Stimulated activated CD8-positive, alpha-beta memory T cell treated with anti-CD3 and anti-CD28 coated beads, Interleukin-15, amount 100 ng/mL, for 4 hours (primary cell): ENCODE results near the gene POU2F3.
A peak's percentile ranks its signal among the peaks of the same experiment; 100 is the strongest.

Source experiments
- DNase-seq, 2 donors: peaks; one replicate each; pipeline ENCODE4 v3.0.0-alpha.2; 2020; ENCODE audit warnings: low read depth in 2 of 2

POU2F3 gene

DNA sequence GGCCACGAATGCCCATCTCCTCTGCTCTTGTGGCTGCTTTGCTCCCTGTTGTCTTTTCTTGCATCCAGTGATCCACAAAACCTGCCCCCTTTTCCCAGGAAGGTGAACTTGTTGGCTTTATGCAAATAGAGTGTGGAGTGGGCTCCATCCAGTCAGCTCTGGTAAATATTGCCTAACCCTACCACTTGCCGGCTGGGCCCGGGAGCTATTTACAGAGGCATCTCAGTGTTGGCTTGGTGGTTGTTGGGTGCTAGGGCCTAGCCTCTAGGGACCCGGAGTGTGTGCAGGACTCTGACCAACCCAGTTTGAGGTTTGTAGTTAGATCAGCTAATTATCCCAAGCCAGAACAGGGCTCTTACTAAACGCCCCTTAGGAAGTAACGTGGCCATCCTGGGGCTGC is 44.3 kb downstream of the POU2F3 start:
- no peak for DNase-seq

DNA sequence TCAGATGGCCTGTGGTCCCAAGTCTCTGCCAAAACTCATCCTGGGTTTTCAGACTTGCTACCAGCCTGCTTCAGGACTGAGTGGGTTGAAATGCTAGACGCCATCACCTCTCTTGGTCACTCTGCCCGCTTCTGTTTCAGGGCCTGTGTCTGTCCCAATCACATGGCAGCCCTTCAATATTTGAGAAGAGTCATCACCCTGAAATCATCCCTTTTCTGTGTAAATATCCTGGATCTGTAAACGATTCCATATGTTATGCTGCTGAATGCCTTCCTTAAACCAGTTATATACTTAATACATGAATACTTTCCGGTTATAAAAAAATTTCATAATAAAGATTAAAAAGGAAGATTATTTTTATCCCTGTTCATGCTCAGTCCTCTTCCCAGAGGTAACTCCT is 45.3 kb downstream of the POU2F3 start:
- DNase-seq = no peak

DNA sequence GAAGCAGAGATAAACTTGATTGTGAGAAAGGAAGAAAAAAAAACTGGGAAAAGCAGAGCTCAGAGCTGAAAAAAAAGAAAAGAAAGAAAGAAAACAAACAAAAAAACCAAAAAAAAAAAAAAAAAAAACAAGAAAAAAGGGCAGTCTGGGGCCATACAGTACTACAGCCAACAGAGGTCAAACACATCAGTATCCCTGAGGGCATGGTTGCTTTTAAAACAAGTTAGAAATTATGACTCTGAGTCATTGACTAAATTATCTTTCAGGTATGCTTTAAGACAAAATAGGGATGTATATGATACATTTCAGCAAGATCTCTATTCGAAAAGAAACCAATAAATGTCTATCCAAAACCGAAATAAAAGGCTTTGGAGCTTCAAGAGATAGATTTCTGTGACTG is 48.1 kb downstream of the POU2F3 start:
- no peak for DNase-seq

DNA sequence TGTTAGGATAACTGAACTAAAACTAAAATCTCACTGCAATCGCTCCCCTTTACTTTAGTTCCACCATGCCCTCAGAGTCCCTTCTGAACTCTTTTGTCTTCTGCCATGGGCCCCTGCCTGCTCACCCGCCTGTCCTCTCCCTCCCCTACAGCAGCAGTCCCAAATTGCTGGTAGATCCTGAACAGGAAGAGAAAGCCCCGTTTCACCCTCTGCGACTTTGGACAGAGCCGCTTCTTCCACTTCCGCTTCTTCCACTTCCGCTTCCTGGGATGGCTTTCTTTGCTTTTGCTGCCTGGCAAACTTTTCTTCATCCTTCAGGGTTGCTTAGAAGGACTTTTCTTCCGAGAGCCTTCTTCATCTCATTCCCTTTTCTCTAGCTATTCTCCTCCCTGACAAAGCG is 49.5 kb downstream of the POU2F3 start:
- DNase-seq = no peak

DNA sequence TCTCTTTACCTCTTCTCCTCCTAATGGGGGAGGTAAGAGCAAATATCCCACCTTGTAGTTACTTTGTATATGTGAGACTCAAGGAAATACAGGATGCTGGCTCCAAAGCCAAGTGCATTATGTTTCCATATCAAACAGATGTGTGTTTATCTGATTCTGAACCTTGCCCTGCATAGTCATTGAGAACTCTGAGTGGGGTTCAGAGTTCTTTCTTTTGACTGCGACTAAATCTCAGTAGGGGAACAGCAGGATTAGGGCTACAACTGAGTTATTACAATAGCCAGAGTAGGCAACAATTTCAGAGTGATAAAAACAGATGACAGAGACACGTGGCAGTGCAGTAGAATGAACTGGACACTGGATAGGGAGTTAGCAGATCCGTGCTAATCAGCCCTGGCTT is 51.0 kb downstream of the POU2F3 start:
- no peak for DNase-seq

DNA sequence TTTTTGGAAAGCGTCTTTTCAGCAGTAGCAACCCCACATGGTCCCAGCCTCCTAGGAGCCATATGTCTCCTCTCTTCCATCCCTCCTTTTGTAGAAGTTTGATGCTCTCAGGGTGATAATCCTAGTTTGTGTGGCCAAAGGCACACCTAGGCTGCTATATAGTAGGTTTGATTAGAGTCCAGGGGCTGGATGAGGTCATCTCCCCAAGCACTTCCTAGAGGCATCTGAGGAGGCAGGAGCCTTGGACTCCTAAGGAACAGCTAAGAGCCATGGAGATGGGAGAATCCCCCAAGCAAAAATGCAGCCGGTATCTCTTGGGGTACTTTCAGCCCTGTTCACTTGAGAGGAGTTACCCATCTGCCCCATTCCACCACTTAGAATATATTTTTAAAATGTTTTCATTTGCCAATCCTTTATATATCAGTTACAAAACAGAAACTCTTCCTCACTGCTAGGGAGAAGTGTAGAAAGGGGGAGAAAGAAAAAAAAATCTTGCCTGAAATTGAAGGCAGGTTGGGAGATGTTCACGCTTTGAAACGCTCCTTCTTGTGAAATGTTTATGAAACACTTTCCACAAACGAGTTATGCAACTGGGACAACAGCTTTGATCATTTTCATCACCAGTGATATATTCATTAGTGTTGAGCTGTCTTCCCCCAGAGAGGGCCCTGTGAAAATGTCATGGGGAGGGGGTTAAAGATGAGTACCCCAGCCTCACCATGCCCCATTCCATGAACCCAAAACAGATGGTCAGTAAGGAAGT is 53.3 kb downstream of the POU2F3 start:
- no peak for DNase-seq

DNA sequence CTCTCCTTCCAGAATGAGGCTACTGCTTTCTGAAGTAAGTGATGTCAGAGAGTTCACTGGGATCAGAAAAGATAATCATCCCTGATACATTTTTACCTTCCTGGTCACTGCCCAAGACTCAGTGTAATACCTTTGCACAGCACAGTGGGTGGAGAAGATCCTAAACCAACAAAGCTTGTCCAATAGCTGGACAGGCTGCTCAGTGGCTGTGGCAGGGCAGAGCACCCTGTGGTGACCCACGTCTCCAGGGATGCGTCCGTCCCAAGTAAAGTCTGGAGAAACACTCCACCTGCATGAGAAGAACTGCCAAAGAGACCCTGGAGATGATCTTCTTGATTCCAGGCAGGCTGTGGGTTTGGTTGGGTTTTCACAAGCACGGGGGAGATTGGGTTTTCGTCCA is 54.2 kb downstream of the POU2F3 start:
- DNase-seq = no peak

DNA sequence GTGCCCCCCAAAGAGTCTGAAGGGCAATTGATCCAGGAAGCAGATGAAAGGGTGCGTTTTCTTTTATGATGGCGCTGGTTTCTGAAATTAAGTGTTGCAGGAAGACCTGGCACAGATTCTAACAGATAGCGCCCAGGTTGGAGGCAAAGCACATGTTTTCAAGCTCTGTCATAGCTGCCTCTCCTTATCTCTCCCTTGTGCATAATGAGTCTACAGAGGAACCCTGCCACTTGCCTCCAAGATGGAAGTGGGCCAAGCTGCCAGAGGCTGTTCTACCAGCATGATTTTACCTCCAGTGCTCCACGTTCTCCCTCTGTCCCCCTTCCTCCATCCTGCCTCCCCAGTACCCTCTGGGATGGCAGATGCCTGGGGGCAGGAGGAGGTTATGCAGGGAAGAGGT is 55.2 kb downstream of the POU2F3 start:
- DNase-seq = no peak

DNA sequence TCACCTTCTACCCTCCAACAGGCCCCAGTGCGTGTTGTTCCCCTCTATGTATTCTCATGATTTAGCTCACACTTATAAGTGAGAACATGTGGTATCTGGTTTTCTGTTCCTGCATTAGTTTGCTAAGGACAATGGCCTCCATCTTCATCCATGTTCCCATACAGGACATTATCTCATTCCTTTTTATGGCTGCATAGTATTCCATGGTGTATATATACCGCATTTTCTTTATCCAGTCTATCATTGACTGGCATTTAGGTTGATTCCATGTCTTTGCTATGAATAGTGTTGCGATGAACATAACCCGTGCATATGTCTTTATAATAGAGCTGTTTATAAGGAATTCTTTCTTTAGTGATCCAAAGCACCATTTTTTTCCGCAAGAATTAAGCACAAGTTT is 56.6 kb downstream of the POU2F3 start:
- DNase-seq = no peak

DNA sequence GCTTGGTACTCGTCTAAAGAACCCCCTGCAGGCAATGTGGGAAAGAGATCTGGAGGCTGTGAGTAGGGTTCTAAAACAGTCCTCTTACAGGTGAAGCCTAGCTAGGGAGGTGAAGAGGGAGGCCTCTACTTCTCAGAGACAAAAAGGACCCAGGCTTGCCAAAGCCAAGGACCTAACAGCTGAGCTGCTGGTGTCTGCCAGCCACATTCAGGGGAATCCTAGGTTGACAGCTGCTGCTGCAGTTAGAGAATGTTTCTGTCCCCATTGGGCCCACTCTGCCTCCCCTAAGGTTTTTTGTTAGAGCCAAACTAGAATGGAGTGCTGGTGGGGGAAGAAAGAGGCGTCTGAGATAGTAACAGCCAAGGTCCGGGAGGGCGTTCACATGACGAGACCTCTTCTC is 58.5 kb downstream of the POU2F3 start:
- DNase-seq = no peak

DNA sequence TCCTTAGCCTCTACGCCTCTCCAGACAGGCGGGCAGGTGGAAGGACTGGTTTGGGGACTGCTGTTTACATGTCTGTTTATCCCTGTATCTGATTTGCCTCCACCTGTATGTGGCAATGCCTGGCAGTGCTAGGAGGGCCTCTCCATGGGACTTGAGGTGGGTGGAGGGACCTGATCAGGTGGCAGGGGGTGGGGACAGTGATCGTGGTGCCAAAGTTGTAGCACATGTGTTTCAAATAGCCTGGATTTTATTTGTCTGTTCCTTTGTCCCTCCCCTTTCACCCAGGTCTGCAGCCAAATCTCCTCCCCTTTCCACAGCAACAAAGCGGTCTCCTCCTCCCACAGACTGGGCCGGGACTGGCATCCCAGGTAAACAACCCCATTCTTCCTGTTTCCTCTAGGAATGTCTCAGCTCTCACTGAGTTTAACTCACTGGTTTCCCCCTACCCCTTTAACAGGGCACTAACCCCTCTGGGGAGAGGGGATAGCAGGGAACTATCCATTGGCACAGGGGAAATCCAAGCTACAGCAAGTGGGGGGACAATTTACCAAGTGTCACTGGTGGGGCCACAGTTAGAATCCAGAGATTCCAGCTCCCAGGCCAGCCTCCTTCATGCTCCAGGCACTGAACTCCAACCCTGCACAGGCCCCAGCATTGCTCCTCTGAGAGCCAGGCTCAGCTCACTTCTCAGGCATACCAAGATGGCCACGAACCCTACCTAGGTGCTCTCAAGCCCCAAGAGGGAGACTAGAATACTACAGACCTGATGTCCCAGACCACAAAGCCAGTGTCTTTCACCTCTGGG is 62.3 kb downstream of the POU2F3 start:
- DNase-seq = no peak

DNA sequence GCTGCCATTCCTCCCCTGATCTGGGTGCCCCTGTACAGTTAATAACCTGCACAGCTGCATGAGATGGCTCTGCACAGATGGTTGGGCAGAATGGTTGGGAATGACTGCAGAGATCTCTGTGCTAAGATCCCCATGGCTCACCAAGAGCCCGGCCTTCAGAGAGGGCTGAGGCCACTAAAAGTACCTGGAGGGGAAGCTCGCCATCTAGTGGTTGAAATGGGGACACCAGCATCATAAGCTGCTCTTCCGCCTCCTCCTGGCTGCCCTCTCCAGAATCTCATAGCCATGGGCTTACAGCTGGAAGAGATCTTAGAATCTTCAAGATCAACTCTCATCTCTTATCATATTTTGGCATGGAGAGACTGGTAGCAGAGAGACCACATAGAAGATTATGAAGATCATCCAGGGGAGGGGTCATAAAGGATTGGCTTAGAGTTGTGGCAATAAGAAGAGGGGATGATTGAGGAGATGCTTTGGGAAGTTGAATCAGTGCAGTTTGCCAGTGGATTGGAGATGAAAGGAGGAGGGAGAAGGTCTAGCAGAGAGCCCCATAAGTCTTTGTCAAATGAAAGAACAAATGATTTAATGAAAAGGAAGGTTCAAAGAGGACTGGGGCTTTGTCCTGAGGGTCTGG is 63.2 kb downstream of the POU2F3 start:
- peak in 1 of 2 donors; percentile 19 for DNase-seq

DNA sequence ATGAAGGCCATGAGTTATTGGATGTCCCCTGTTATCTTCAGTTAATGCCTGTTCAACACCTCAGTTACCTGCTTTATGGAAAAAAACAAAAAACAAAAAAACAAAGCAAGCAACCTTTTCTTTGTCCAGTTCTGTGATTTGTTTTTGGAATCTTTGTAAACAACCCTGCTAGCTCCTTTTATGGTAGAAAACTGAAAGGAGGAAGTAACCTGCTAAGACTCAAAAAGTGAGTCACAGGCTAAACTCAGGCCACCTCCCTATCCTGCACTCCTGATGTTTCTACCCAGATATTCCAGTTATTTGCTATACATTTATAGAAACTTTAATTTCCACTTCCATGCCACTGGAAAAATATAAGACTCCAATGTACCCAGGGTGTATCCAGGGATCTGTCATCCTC is 64.6 kb downstream of the POU2F3 start:
- DNase-seq = no peak

DNA sequence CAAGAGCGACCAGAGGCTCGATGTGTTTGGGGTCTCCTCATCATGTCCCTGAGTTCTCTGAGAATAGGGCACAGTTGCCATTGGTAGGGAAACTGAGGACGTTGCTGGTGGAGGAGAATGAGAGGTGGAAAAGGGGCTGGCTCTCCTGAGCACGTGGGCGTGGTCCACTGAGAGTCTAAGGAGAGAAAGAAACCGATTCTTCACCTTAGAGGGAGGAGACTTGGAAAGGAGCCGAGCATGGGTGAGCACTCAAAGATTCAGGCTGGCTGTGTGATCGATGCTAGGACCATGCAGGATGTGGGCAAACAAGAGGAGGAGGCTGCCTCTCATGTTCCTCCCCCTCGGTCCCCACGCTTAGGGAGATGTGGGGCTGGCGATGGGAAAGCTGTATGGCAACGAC is 65.3 kb downstream of the POU2F3 start:
- DNase-seq = no peak

DNA sequence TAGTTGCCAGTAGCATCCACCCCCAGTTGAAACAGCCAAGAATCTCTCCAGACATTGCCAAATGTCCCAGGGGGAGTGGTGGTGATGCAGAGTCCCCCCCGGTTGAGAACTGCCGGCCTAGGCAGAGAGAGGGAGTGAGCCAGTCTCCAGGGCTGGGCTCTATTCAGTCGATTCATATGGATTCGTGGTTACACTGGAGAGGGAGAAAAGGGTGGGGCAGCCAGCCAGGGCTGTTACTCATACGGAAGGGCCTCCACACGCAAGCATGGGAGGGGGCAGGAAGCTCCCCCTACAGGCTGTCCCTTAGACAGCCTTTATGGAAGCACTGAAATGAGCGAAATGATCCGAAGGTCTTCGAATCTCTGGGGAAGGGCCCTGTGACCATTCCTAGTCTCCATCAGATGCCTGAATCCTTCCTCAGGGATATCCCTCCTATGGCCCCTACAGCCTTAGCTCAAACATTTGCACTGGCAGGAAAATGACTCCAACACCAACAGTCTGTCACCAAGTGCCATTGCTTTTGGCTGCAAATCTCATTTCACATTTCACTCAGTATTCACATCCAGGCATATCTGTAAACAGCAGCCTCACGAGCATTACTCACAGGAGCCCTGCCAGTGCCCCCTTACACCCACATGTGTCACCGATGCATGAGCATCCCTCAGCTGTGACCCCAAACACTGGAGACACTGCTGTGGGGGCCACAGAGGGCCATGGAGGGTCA is 66.7 kb downstream of the POU2F3 start:
- no peak for DNase-seq

DNA sequence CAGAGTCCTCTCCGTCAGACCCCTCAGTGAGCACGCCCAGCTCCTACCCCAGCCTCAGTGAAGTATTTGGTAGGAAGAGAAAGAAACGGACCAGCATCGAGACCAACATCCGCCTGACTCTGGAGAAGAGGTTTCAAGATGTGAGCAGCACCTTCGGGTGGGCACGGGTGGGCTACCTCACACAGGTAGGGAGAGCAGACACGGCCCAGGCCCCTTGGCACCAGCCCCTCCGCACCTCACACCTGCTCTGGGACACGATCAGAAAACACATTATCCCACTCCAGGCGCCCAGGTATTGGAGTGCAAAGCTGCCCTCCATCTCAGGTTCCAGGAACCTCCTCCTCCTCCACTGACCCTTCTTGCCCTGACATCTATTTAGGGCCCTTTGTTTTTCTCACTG is 67.5 kb downstream of the POU2F3 start:
- DNase-seq = no peak

DNA sequence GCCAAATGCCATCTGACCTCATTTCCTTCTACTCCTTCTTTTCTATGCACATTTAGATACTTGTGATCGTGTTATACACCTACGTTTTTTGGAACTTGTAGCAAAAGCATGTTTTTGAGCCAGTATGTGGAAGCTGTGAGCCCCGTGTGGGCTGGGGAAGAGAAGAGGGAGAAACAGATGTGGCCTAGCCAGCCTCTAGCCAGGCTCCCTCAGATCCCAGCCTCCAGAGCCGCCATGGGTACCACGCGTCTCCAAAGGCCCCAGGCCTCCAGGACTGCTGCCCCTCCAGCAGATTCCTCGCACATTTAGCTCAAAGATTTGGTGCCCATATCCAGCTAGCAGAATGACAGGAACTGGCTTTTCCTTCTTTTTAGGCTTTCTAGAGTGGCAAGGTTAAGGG is 68.1 kb downstream of the POU2F3 start:
- no peak for DNase-seq

DNA sequence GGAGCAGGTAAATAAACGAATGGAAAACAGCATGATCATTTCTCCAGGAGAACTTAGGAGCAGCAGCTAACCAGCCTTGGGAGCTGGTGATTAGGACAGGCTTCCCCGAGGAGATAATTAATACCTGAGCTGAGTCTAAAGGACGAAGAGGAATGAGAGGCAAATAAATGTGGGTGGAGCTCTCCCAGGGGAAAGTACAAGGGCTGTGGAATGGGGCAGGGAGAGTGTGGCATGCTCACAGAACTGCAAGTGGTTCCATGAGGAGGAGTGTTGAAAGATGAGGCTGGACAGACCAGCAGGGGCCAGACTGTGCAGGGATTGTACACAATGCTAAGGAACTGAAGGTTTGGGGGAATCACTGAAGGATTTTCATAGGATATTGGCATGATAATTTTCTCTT is 70.9 kb downstream of the POU2F3 start:
- no peak for DNase-seq

DNA sequence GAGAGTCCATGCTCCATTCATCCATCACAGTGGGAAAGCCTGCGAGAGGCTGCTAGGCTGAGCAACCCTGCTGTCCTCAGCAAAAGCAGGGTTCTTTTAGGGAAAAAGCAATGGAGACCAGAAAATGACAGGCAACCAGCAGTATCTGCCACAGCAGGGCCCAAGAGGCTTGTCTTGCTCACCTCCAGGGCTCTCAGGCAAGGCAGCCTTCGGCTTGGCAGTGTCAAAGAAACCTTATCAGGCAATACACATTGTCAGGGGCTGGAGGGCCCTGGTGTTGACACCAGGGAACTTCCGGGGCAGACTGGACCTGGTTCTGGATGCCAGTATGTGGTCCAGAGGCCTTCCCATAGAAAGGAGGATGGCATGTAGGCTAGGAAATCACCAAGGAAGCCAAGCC is 74.9 kb downstream of the POU2F3 start:
- DNase-seq = no peak

DNA sequence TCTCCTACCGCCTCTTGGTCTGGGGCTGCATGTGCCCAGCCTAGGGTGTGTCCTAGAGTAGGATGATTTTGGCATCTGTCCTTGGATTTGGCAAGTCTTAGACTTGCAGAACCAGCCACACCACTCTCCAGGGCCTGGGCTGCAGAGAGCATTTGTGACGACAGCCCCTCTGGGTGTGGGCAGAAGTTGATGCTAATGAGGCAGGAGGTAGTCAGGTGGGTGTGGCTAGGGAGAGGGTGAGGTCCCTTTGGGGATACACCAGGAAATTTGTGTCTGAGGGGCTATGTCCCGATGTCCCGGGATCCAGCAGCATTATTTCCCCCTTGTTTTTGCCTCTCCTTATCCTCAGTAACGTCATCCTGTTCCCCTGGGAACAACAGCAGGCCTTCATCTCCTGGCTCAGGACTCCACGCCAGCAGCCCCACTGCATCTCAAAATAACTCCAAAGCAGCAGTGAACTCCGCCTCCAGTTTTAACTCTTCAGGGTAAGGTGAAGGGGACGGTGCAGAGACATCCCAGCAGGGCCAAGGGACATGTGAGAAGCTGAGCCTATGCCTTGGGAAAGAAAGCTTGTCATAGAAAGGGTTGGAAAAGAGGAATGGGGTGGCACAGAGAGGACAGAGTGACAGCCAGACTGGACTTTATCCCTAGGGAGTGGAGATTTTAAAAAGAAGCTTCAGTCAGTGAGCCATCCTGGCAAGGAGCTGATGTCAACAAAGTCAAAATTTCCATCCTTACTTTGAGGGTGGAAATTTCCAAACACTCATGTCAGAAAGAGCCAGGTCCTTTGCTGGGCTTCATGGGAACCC is 77.1 kb downstream of the POU2F3 start:
- DNase-seq = no peak

DNA sequence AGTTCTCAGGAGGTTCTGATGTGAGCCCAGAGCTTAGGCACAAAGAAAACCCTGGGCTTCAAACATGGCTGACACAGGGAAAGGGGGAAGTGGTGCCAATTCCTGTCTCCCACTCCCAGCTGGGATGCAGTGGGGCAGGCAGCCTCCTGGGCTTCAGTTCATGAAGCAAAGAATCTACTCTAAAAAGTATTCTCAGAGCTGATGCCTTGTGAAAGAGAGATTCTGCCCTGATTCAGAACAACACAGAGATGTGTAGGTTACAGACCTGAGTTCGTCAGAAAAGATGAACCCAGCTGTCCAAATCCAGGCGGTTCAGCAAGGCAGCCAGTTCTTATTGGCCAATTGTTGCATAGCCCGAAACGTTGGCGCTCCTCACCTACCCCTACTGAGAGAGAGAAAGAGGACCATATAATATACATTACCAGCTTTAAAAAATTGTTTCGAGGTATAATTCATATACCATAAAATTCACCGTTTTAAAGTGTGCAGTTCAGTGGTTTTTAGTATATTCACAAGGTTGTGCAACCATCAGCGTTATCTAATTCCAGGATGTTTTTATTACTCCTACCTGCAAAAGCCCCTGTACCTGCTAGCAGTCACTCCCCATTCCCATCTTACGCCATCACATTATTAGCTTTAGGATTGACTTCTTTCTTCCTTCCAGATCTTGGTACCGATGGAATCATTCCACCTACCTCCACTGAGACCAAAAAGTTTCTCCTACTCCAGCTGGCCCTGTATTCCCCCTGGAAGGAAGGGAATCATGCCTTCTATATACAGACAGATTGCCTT is 77.9 kb downstream of the POU2F3 start:
- DNase-seq = no peak
